Measurements from ENCODE around the gene DHFR. TPM values are rescaled to one million over a fixed set of nuclear protein-coding genes. Genes with fewer than 3 reads are reported as not detected.

DHFR gene
- total RNA-seq, 1 experiment from 2014 or later, result 58.7 TPM

GRCh38 chr5:80631278-80632259 lies 23.2 kb downstream of the DHFR start:
- no peak overlapping the region for H3K4me2 ChIP-seq (ENCODE audit: low read length)
- ATAC-seq (no peak), DNase-seq (ENCODE audit: low read depth, low spot score) (no peak)
- H3K4me1 ChIP-seq (ENCODE audit: control insufficient read depth in 1 of 2, insufficient read depth in 2 of 2, low read length in 2 of 2), result no peaks in the 10 kb centered on the region
- H4K20me1 ChIP-seq (ENCODE audit: insufficient read depth), result no peaks in the 10 kb centered on the region
- TF ChIP-seq EZH2 (IDR thresholded peaks at IDR 0.05), result no peak
- no peak for TF ChIP-seq ZBTB33 (IDR thresholded peaks at IDR 0.05; ENCODE audit: extremely low read depth, insufficient replicate concordance, low read length)
- TF ChIP-seq TCF7L2 (IDR thresholded peaks at IDR 0.05; ENCODE audit: borderline replicate concordance, extremely low read depth, insufficient read depth, insufficient read length), result no peak
- TF ChIP-seq CEBPB (IDR thresholded peaks at IDR 0.05; ENCODE audit: low read depth), result no peak
- no peak for TF ChIP-seq SP1 (IDR thresholded peaks at IDR 0.05; ENCODE audit: low read depth)
- no peak for TF ChIP-seq ZFX (IDR thresholded peaks at IDR 0.05)
- no peak for TF ChIP-seq SIN3A (IDR thresholded peaks at IDR 0.05; ENCODE audit: low read depth)
- no peak for TF ChIP-seq EZH2phosphoT487 (IDR thresholded peaks at IDR 0.05; ENCODE audit: borderline replicate concordance)
- no peak for TF ChIP-seq ELF1 (IDR thresholded peaks at IDR 0.05; ENCODE audit: borderline replicate concordance, low read depth)
- no peak for TF ChIP-seq RAD21 (IDR thresholded peaks at IDR 0.05; ENCODE audit: low read depth)
- TF ChIP-seq ATF3 (IDR thresholded peaks at IDR 0.05), result no peak
- TF ChIP-seq SRF (IDR thresholded peaks at IDR 0.05; ENCODE audit: low read depth), result no peak
- TF ChIP-seq POLR2AphosphoS5 (IDR thresholded peaks at IDR 0.05; ENCODE audit: low read depth, low read length), result no peak
- TF ChIP-seq CTCF (IDR thresholded peaks at IDR 0.05 in 2 of 3, conservative IDR thresholded peaks at IDR 0.05 in 1 of 3; ENCODE audit: borderline replicate concordance in 1 of 3, insufficient read depth in 1 of 3, low read depth in 2 of 3, low read length in 2 of 3), result no peak
- TF ChIP-seq FOSL1 (IDR thresholded peaks at IDR 0.05; ENCODE audit: low read depth), result no peak
- no peak for TF ChIP-seq CBX3 (IDR thresholded peaks at IDR 0.05; ENCODE audit: low read depth)
- H3K9me3 ChIP-seq (ENCODE audit: control insufficient read depth in 1 of 2, insufficient read depth in 1 of 2, low read depth in 1 of 2, low read length in 2 of 2), result no peaks in the 10 kb centered on the region
- ChIA-PET POLR2A (no interaction called here), RAD21 (ENCODE audit: low non-redundant PET in 1 of 2, low total read pairs in 2 of 2, uncharacterized antibody in 2 of 2, unreplicated experiment in 2 of 2) (no interaction called here), CTCF (no interaction called here)
- no peaks in the 10 kb centered on the region for H3K79me2 ChIP-seq (ENCODE audit: insufficient read depth, low read length)
- intact Hi-C loops (cut with micrococcal nuclease), result no loop called here
- peaks cover 7 to 12% of the 10 kb centered on the region in 2 experiments; a peak in 3 of 4 replicates for H3K36me3 ChIP-seq (ENCODE audit: control insufficient read depth in 1 of 2, insufficient read depth in 2 of 2, low read length in 2 of 2)
- H3K27me3 ChIP-seq (ENCODE audit: insufficient read depth, low read length), result no peaks in the 10 kb centered on the region
- H3K9me2 ChIP-seq (ENCODE audit: insufficient read depth), result no peaks in the 10 kb centered on the region
- H3K27ac ChIP-seq (ENCODE audit: low read depth, low read length), result no peak overlapping the region
- H2AFZ ChIP-seq (ENCODE audit: low read depth, low read length, poor library complexity, severe bottlenecking), result no peak overlapping the region
- H3K9ac ChIP-seq (ENCODE audit: low read length), result no peak overlapping the region
- no TSS peak for BruUV-seq (replicated peaks)
- no peak overlapping the region for H3K4me3 ChIP-seq (replicated peaks in 1 of 2; ENCODE audit: low read depth in 1 of 2, low read length in 2 of 2)

Data from HCT116 (cell line).